Neuronal stem cell (in vitro differentiated cells): ENCODE results near the gene TRABD.
A peak's percentile ranks its signal among the peaks of the same experiment; 100 is the strongest.

Experiments
- DNase-seq: peaks from one replicate; pipeline ENCODE4 v3.0.0-alpha.2; 2013; ENCODE audit warnings: low spot score
- H2AFZ ChIP-seq: one replicate; pipeline ENCODE4 v1.6.1; 2013; ENCODE audit warnings: mild to moderate bottlenecking, low read length, inconsistent platforms
- H2AK5ac ChIP-seq: 2 replicates; pipeline ENCODE4 v1.6.1; 2013; ENCODE audit warnings: low read depth, mild to moderate bottlenecking, inconsistent platforms, low read length, moderate library complexity, mixed read lengths
- H2BK120ac ChIP-seq: 2 replicates; pipeline ENCODE4 v1.6.1; 2013; ENCODE audit warnings: low read depth, mild to moderate bottlenecking, inconsistent platforms, low read length, moderate library complexity, mixed read lengths
- H2BK12ac ChIP-seq: one replicate; pipeline ENCODE4 v1.6.1; 2013; ENCODE audit warnings: low read length, inconsistent platforms
- H2BK15ac ChIP-seq: 2 replicates; pipeline ENCODE4 v1.6.1; 2013; ENCODE audit warnings: mild to moderate bottlenecking, low read length, inconsistent platforms, mixed read lengths
- H2BK5ac ChIP-seq: one replicate; pipeline ENCODE4 v1.6.1; 2013; ENCODE audit warnings: inconsistent platforms, mild to moderate bottlenecking, low read length, moderate library complexity
- H3K14ac ChIP-seq: one replicate; pipeline ENCODE4 v1.6.1; 2013; ENCODE audit warnings: low read length, inconsistent platforms
- H3K18ac ChIP-seq: 2 replicates; pipeline ENCODE4 v1.6.1; 2013; ENCODE audit warnings: low read length, inconsistent platforms
- H3K23ac ChIP-seq: 2 replicates; pipeline ENCODE4 v1.6.1; 2013; ENCODE audit warnings: low read depth, mild to moderate bottlenecking, mixed read lengths, low read length, inconsistent platforms; ENCODE audit not compliant: poor library complexity
- H3K27ac ChIP-seq: replicated peaks from 3 replicates; pipeline ENCODE4 v1.5.1; 2013; ENCODE audit warnings: low read length, inconsistent platforms
- H3K27me3 ChIP-seq, 3 experiments: 2 replicates each; pipeline ENCODE4 v1.6.1; 2013; ENCODE audit warnings: low read length in 3 of 3, mild to moderate bottlenecking in 2 of 3, inconsistent platforms in 1 of 3, low read depth in 1 of 3, mixed read lengths in 1 of 3, moderate library complexity in 1 of 3; ENCODE audit not compliant: control insufficient read depth in 3 of 3, insufficient read depth in 3 of 3
- H3K36me3 ChIP-seq, 2 donors: replicated peaks in 1 of 2; 2 replicates each; pipeline ENCODE4 v1.6.1; 2013; ENCODE audit warnings: low read length in 2 of 2; ENCODE audit not compliant: control insufficient read depth in 2 of 2, insufficient read depth in 2 of 2
- H3K4ac ChIP-seq: 2 replicates; pipeline ENCODE4 v1.6.1; 2013; ENCODE audit warnings: inconsistent platforms, mild to moderate bottlenecking, low read length, moderate library complexity
- H3K4me1 ChIP-seq, 2 donors: 1 replicate in 1 of 2; 2 replicates in 1 of 2; pipeline ENCODE4 v1.6.1; 2013; ENCODE audit warnings: low read length in 2 of 2, low read depth in 1 of 2; ENCODE audit not compliant: control insufficient read depth in 2 of 2, insufficient read depth in 1 of 2
- H3K4me2 ChIP-seq: one replicate; pipeline ENCODE4 v1.6.1; 2013; ENCODE audit warnings: mild to moderate bottlenecking, low read length, inconsistent platforms; ENCODE audit not compliant: insufficient read depth, poor library complexity, severe bottlenecking
- H3K4me3 ChIP-seq, 2 donors: 2 replicates each; pipeline ENCODE4 v1.5.1; 2013; ENCODE audit warnings: low read length in 2 of 2, mild to moderate bottlenecking in 2 of 2, inconsistent platforms in 1 of 2, moderate library complexity in 1 of 2
- H3K79me1 ChIP-seq: one replicate; pipeline ENCODE4 v1.6.1; 2013; ENCODE audit warnings: low read depth, mild to moderate bottlenecking, inconsistent platforms, low read length, moderate library complexity
- H3K9ac ChIP-seq: one replicate; pipeline ENCODE4 v1.6.1; 2013; ENCODE audit warnings: mild to moderate bottlenecking, low read depth, low read length, inconsistent platforms; ENCODE audit not compliant: poor library complexity
- H3K9me3 ChIP-seq, 2 donors: replicated peaks in 1 of 2; 2 replicates each; pipeline versions ENCODE3 to v1.6.1; 2013; ENCODE audit warnings: low read length in 2 of 2, mild to moderate bottlenecking in 2 of 2, inconsistent platforms in 1 of 2, low read depth in 1 of 2, mixed read lengths in 1 of 2, moderate library complexity in 1 of 2; ENCODE audit not compliant: control insufficient read depth in 2 of 2, insufficient read depth in 1 of 2
- H4K8ac ChIP-seq: one replicate; pipeline ENCODE4 v1.6.1; 2013; ENCODE audit warnings: low read depth, mild to moderate bottlenecking, inconsistent platforms, low read length, moderate library complexity
- H4K91ac ChIP-seq: one replicate; pipeline ENCODE4 v1.6.1; 2013; ENCODE audit warnings: low read length, low read depth, mild to moderate bottlenecking, inconsistent platforms; ENCODE audit not compliant: poor library complexity
- WGBS, 2 donors: extraction: QIAGEN DNeasy Blood & Tissue Kit; methylation state at CpG; one replicate each; pipeline ENCODE4 v1.1.7; 2013; ENCODE audit warnings: missing lambda C conversion rate in 2 of 2, mixed read lengths in 1 of 2; ENCODE audit not compliant: insufficient read length in 2 of 2, insufficient replicate concordance in 1 of 2; ENCODE audit errors: extremely low coverage in 2 of 2; 5-methylcytosine and 5-hydroxymethylcytosine counted together

The TRABD gene

DNA sequence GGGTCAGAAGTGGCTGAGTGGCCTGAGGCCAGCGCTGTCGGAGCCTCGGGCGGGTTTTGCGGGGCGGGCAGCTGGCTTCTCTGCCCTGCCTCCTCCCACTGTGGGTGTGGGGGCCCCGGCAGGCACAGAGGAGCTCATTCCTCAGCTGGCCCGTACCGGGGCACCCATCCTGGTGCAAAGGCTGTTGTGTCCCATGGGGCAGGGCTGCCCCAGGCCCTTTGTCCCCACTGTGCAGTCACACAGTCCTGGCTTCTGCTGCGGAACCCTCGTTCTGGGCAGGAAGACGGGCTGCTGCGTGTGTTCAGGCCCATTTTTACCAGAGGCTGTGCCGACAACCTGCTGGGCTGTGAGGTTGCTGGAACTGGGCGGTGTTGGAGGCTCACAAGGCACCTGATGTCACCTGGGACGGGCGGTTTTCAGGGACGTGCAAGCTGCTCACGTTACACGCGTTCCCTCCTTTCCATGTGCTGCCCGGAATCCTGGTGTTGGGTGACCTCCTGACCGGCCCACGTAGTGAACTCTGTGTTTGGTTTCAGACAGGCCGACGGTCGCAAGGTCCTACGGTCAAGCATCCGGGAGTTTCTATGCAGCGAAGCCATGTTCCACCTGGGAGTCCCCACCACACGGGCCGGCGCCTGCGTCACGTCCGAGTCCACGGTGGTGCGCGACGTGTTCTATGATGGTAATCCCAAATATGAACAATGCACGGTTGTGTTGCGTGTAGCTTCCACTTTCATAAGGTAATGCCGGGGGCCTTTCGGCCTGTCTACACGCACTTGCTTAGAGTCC lies 20.3 kb downstream of the TRABD start:
- Histone ChIP-seq H2AK5ac (no peak overlapping the region), H2BK120ac (no peak overlapping the region), H3K23ac (peak overlapping the region; percentile 43), H3K27ac (no peak overlapping the region), H3K27me3 (no peaks in the 10 kb centered on the region), H3K14ac (peak overlapping the region; percentile 90), H3K18ac (no peak overlapping the region), H3K9me3 (peaks cover 0 to 14% of the 10 kb centered on the region in 2 donors), H2AFZ (no peak overlapping the region), H2BK15ac (no peak overlapping the region), H2BK5ac (no peak overlapping the region), H4K91ac (no peak overlapping the region), H3K4ac (peak overlapping the region; percentile 14), H3K4me3 (peak overlapping the region in 1 of 2 donors; percentile 1), H3K4me2 (no peak overlapping the region), H3K4me1 (peaks cover 7 to 16% of the 10 kb centered on the region in 2 donors), H4K8ac (no peak overlapping the region), H3K79me1 (peaks cover 16% of the 10 kb centered on the region), H3K36me3 (peaks cover 24 to 63% of the 10 kb centered on the region in 2 donors), H2BK12ac (peak overlapping the region; percentile 11), H3K9ac (peak overlapping the region; percentile 70)
- WGBS, 2 donors, result no CpG with 5 or more reads among the region's 45 CpGs
- no peak for DNase-seq

DNA sequence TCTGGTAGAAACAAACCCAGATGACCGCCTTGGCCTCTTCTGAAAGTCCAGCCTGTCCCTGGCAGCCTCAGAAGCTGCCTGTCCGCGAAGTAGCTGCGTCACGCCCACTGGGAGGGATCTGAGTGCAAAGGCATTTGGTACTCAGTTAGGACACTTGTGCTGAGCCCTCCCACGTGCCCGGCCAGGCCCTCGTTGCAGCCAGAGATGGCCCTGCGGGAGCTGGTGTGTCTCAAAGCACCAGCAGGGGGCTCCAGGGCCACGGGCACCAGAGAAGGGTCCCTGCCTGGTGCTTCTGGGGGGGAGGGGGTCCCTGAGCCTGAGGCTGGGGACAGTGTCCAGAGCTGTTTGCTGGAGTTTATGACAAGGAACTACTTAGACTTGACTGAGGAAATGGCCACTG lies 20.9 kb downstream of the TRABD start:
- H3K4me1 ChIP-seq, result peaks cover 7 to 16% of the 10 kb centered on the region in 2 donors
- WGBS, 2 donors, result no CpG with 5 or more reads among the region's 10 CpGs
- H3K18ac ChIP-seq, result no peak overlapping the region
- no peak overlapping the region for H3K4me2 ChIP-seq
- H3K4me3 ChIP-seq, result no peak overlapping the region
- H3K36me3 ChIP-seq, result peaks cover 28 to 68% of the 10 kb centered on the region in 2 donors
- H4K8ac ChIP-seq, result no peak overlapping the region
- H3K79me1 ChIP-seq, result peaks cover 11% of the 10 kb centered on the region
- H2BK5ac ChIP-seq, result no peak overlapping the region
- H3K23ac ChIP-seq, result peak overlapping the region; percentile 43
- H3K9me3 ChIP-seq, result peaks cover 2 to 14% of the 10 kb centered on the region in 2 donors
- H3K4ac ChIP-seq, result no peak overlapping the region
- no peak overlapping the region for H2BK120ac ChIP-seq
- no peak overlapping the region for H2BK15ac ChIP-seq
- no peaks in the 10 kb centered on the region for H3K27me3 ChIP-seq
- no peak for DNase-seq
- H2AFZ ChIP-seq, result no peak overlapping the region
- H3K9ac ChIP-seq, result peak overlapping the region; percentile 70
- no peak overlapping the region for H3K27ac ChIP-seq
- no peak overlapping the region for H2AK5ac ChIP-seq
- no peak overlapping the region for H2BK12ac ChIP-seq
- no peak overlapping the region for H4K91ac ChIP-seq
- H3K14ac ChIP-seq, result peak overlapping the region; percentile 90

DNA sequence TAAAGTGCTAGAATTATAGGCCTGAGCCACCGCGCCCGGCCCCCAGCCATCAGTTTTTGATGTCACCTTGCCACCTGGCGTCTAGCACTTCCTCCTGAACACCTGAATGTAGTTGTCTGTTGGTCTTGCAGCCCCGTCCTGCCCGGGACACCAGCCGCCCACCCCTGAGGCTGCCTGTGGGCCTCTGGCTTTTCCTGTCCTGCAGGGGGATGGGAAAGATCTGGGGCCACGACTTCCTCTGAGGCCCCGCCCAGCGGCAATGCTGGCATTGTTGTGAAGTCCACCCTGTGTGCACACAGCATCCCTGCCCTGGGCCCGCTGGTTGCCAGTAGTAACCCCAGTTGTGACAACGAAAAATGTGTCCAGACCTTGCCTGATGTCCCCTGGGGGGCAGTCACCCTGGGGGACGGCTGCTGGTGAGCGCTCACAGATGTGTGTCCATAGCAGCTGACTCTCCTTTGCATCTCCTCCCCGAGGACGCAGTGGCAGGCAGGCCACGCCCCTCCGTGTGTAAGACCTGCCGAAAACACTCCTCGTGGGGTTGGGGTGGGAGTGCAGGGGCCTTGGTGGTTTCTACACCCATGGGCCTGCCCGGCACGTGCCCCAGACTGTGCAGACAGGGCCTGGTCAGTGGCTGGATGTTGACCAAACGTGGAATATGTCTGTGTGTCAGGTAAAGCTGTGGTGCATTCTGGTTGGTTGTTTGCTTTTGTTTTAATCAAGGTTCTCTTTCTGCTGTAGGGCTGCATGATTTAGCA lies 21.8 kb downstream of the TRABD start:
- Histone ChIP-seq H3K79me1 (peaks cover 5% of the 10 kb centered on the region), H3K18ac (no peak overlapping the region), H4K91ac (no peak overlapping the region), H2AK5ac (no peak overlapping the region), H3K14ac (no peak overlapping the region), H4K8ac (peak overlapping the region; percentile 6), H3K9me3 (peaks cover 2 to 13% of the 10 kb centered on the region in 2 donors), H3K9ac (no peak overlapping the region), H2BK5ac (no peak overlapping the region), H3K4me3 (no peak overlapping the region), H2BK12ac (no peak overlapping the region), H3K4me1 (peaks cover 0 to 8% of the 10 kb centered on the region in 2 donors), H3K4ac (no peak overlapping the region), H3K27ac (no peak overlapping the region), H2AFZ (no peak overlapping the region), H2BK15ac (no peak overlapping the region), H3K4me2 (no peak overlapping the region), H3K36me3 (peaks cover 33 to 77% of the 10 kb centered on the region in 2 donors), H3K23ac (no peak overlapping the region), H3K27me3 (no peaks in the 10 kb centered on the region), H2BK120ac (no peak overlapping the region)
- DNase-seq, result no peak
- WGBS, 2 donors, result no CpG with 5 or more reads among the region's 23 CpGs

DNA sequence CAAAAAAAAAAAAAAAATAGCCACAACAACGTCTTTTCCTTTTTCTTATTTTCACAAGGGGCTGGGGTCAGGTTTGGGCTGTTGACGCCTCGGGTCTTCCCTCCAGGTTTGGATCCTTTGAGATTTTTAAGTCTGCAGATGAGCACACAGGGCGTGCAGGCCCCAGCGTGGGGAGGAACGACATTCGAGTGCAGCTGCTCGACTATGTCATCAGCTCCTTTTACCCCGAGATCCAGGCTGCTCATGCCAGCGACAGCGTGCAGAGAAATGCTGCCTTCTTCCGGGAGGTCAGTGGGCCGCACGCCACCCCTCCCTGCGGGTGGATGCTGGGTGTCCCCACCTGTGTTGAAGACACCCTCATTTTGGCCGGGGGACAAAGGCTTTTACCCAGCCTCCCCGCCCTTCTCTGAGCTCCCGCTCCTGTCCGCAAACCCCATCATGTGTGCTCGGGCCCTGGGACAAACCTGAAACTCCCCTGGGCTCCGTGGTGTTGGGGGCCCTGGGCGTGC lies 22.8 kb downstream of the TRABD start:
- H2BK120ac ChIP-seq, result no peak overlapping the region
- H3K9ac ChIP-seq, result no peak overlapping the region
- no peak overlapping the region for H3K4me3 ChIP-seq
- H3K27ac ChIP-seq, result no peak overlapping the region
- H2AK5ac ChIP-seq, result no peak overlapping the region
- H3K4ac ChIP-seq, result no peak overlapping the region
- peaks cover 35 to 77% of the 10 kb centered on the region in 2 donors for H3K36me3 ChIP-seq
- peaks cover 5% of the 10 kb centered on the region for H3K79me1 ChIP-seq
- H2BK12ac ChIP-seq, result no peak overlapping the region
- H2BK15ac ChIP-seq, result no peak overlapping the region
- H4K8ac ChIP-seq, result no peak overlapping the region
- H3K18ac ChIP-seq, result no peak overlapping the region
- no peak for DNase-seq
- no peak overlapping the region for H2BK5ac ChIP-seq
- no peak overlapping the region for H3K23ac ChIP-seq
- H3K4me2 ChIP-seq, result no peak overlapping the region
- H3K14ac ChIP-seq, result no peak overlapping the region
- no peaks in the 10 kb centered on the region for H3K27me3 ChIP-seq
- H4K91ac ChIP-seq, result no peak overlapping the region
- H3K9me3 ChIP-seq, result peaks cover 2 to 4% of the 10 kb centered on the region in 2 donors
- WGBS, 2 donors, result no CpG with 5 or more reads among the region's 22 CpGs
- H3K4me1 ChIP-seq, result peaks cover 0 to 8% of the 10 kb centered on the region in 2 donors
- no peak overlapping the region for H2AFZ ChIP-seq
